HepG2 (cell line): ENCODE measurements around the gene YY2. TPM values are rescaled to one million over a fixed set of nuclear protein-coding genes. Genes with fewer than 3 reads are reported as not detected.

Source experiments
- CREM ChIP-seq, 2 experiments: sonication (generic) in 1 of 2; formaldehyde crosslinking in 1 of 2; IDR thresholded peaks; 2 replicates each; pipeline versions ENCODE4 v1.4.0 to v1.6.1; 2016 to 2020; ENCODE audit warnings: antibody characterized with exemption in 1 of 2, mild to moderate bottlenecking in 1 of 2, missing genetic modification reagents in 1 of 2
- EHMT2 ChIP-seq: fragments of 200-600 bp; sonication (generic); IDR thresholded peaks from 2 replicates; pipeline ENCODE4 v1.7.0; 2017; ENCODE audit warnings: antibody characterized with exemption, low read depth, low read length, borderline replicate concordance
- EP300 ChIP-seq, 3 experiments: sonication (generic) in 1 of 3; formaldehyde crosslinking in 1 of 3; IDR thresholded peaks; 2 replicates each; pipeline versions ENCODE4 v1.5.1 to v1.6.1; 2011 to 2020; ENCODE audit warnings: low read depth in 2 of 3, low read length in 2 of 3, borderline replicate concordance in 1 of 3, improper control_type of control experiment in 1 of 3, mild to moderate bottlenecking in 1 of 3, missing genetic modification reagents in 1 of 3, moderate library complexity in 1 of 3
- FOXA3 ChIP-seq: IDR thresholded peaks from 2 replicates; pipeline ENCODE4 v1.6.1; 2016; ENCODE audit warnings: missing genetic modification reagents, missing compliant biosample characterization
- FOXP1 ChIP-seq, 2 experiments: fragments of 450-650 bp in 1 of 2; IDR thresholded peaks; 2 replicates each; pipeline ENCODE4 v1.6.1; 2017 to 2018; ENCODE audit warnings: antibody characterized with exemption in 1 of 2
- GFI1 ChIP-seq: sonication (generic); formaldehyde crosslinking; IDR thresholded peaks from 2 replicates; pipeline ENCODE4 v1.5.0; 2020; ENCODE audit warnings: missing genetic modification reagents, mild to moderate bottlenecking, borderline replicate concordance
- HDAC2 ChIP-seq: sonication (generic); formaldehyde crosslinking; IDR thresholded peaks from 2 replicates; pipeline ENCODE4 v1.4.0; 2020; ENCODE audit warnings: missing genetic modification reagents
- ISL2 ChIP-seq: sonication (generic); formaldehyde crosslinking; IDR thresholded peaks from 2 replicates; pipeline ENCODE4 v1.5.0; 2020; ENCODE audit warnings: missing genetic modification reagents
- NFATC3 ChIP-seq: sonication (generic); formaldehyde crosslinking; IDR thresholded peaks from 2 replicates; pipeline ENCODE4 v1.5.1; 2020; ENCODE audit warnings: mild to moderate bottlenecking, missing genetic modification reagents
- NR2F1 ChIP-seq, 2 experiments: fragments of 450-650 bp in 1 of 2; formaldehyde crosslinking in 1 of 2; IDR thresholded peaks; 2 replicates each; pipeline versions ENCODE4 v1.5.0 to v1.6.1; 2016 to 2020; ENCODE audit warnings: mild to moderate bottlenecking in 1 of 2, missing compliant biosample characterization in 1 of 2, missing genetic modification reagents in 1 of 2, moderate library complexity in 1 of 2
- NR2F6 ChIP-seq, 2 experiments: IDR thresholded peaks; 2 replicates each; pipeline ENCODE4 v1.6.1; 2016; ENCODE audit warnings: antibody characterized with exemption in 1 of 2, mild to moderate bottlenecking in 1 of 2
- PHF21A ChIP-seq: sonication (generic); formaldehyde crosslinking; IDR thresholded peaks from 2 replicates; pipeline ENCODE4 v1.5.0; 2020; ENCODE audit warnings: mild to moderate bottlenecking, missing genetic modification reagents
- RARA ChIP-seq: IDR thresholded peaks from 2 replicates; pipeline ENCODE4 v1.6.1; 2016; ENCODE audit warnings: missing genetic modification reagents, missing compliant biosample characterization
- RARG ChIP-seq: sonication (generic); formaldehyde crosslinking; IDR thresholded peaks from 2 replicates; pipeline ENCODE4 v1.4.0; 2020; ENCODE audit warnings: low read depth, mild to moderate bottlenecking, missing genetic modification reagents
- SOX13 ChIP-seq, 3 experiments: fragments of 450-650 bp in 1 of 3; sonication (generic) in 1 of 3; formaldehyde crosslinking in 1 of 3; IDR thresholded peaks in 2 of 3; conservative IDR thresholded peaks in 1 of 3; 2 replicates each; pipeline versions ENCODE4 v1.5.0 to v1.6.1; 2016 to 2020; ENCODE audit warnings: antibody characterized with exemption in 1 of 3, mild to moderate bottlenecking in 1 of 3, missing compliant biosample characterization in 1 of 3, missing genetic modification reagents in 1 of 3, moderate library complexity in 1 of 3
- YEATS4 ChIP-seq: sonication (generic); formaldehyde crosslinking; IDR thresholded peaks from 2 replicates; pipeline ENCODE4 v1.4.0; 2020; ENCODE audit warnings: missing genetic modification reagents, borderline replicate concordance
- ZNF7 ChIP-seq: IDR thresholded peaks from 2 replicates; pipeline ENCODE4 v1.6.1; 2016; ENCODE audit warnings: missing biosample characterization, missing genetic modification reagents
- polyA plus RNA-seq, 8 experiments: library from polyadenylated mRNA; depleted of rRNA in 3 of 8; stranded (reverse) in 7 of 8; unstranded in 1 of 8; fragments of >200 nt; fragmentation: Illumina TruSeq in 4 of 8; extraction: Trizol in 4 of 8; gene quantifications; 2 replicates each; pipeline versions ENCODE4 v1.2.1 to v1.2.3, GENCODE V29; 2011 to 2016; ENCODE audit warnings: low read depth in 4 of 8, missing spikeins in 1 of 8, mixed read lengths in 1 of 8; ENCODE audit not compliant: insufficient read depth in 1 of 8
- total RNA-seq, 5 experiments: library from RNA; depleted of rRNA; stranded (reverse); fragments of >200 nt; fragmentation: Illumina TruSeq; extraction: Trizol; gene quantifications; 2 replicates each; pipeline ENCODE4 v1.2.3, GENCODE V29; 2016; ENCODE audit warnings: low read depth in 1 of 5
- TF ChIP-seq, protein P1 (sequence below): IDR thresholded peaks from 2 replicates; pipeline ENCODE4 v1.6.1; 2016; ENCODE audit warnings: low read depth, missing genetic modification reagents, missing compliant biosample characterization
- TF ChIP-seq, protein P2 (sequence below): IDR thresholded peaks from 2 replicates; pipeline ENCODE4 v1.6.1; 2016; ENCODE audit warnings: low read depth
- TF ChIP-seq, protein P3 (sequence below): sonication (generic); formaldehyde crosslinking; IDR thresholded peaks from 2 replicates; pipeline ENCODE4 v1.4.0; 2020; ENCODE audit warnings: missing genetic modification reagents

Gene YY2
- total and polyA plus RNA-seq, 2 of the 13 experiments (the other 11 are each of a cell fraction or from before 2014, with no cell fraction given) = 0.34 to 0.44 TPM

DNA sequence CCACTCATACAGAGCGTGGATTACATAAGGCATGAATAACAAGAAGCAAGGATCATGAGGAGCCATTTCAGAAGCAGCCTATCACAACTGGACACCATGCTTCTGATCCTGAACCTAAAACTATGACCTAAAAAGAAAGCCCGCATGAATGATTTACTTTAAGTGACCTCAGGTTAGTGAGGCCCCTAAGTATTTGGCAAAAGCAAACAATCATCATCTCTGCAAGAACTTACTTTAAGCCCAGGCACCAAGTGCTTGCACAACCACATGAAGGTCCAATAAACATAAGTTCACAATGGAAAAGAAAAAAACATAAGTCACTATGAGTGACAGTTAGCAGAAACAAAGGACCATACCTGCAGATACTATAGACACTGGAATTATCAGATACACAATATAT lies 24.3 kb upstream of the YY2 start (continued):
- TF ChIP-seq NFATC3 (CRISPR knock-in tag) (no peak), YEATS4 (CRISPR knock-in tag) (no peak), ZNF7 (CRISPR knock-in tag) (no peak), FOXA3 (CRISPR knock-in tag) (peak; percentile 86), ISL2 (peak; percentile 76), GFI1 (CRISPR knock-in tag) (peak; percentile 51; the same call in 1 of the 2 replicates), SOX13 (IDR thresholded peaks at IDR 0.05) (peak; percentile 79), SOX13 (CRISPR knock-in tag; conservative IDR thresholded peaks at IDR 0.05 in 1 of 2, IDR thresholded peaks at IDR 0.05 in 1 of 2) (peak in 1 of 2 experiments; percentile 96; a peak in 2 of 4 replicates), CREM (IDR thresholded peaks at IDR 0.05) (peak; percentile 42; the same call in 1 of the 2 replicates), CREM (CRISPR knock-in tag; IDR thresholded peaks at IDR 0.05) (no peak), NR2F6 (IDR thresholded peaks at IDR 0.05) (peak; percentile 89), NR2F6 (CRISPR knock-in tag; IDR thresholded peaks at IDR 0.05) (peak; percentile 81; the same call in 1 of the 2 replicates), RARG (CRISPR knock-in tag) (no peak), FOXP1 (IDR thresholded peaks at IDR 0.05) (no peak), FOXP1 (CRISPR knock-in tag; IDR thresholded peaks at IDR 0.05) (peak; percentile 79), RARA (CRISPR knock-in tag) (peak; percentile 80), HDAC2 (CRISPR knock-in tag) (peak; percentile 61; the same call in 1 of the 2 replicates), EP300 (IDR thresholded peaks at IDR 0.05; ENCODE audit: low read depth in 2 of 2, low read length in 2 of 2) (peak in 1 of 2 experiments; percentile 88; a peak in 2 of 4 replicates), EP300 (CRISPR knock-in tag; IDR thresholded peaks at IDR 0.05; ENCODE audit: borderline replicate concordance) (no peak), PHF21A (peak; percentile 45; the same call in 1 of the 2 replicates), NR2F1 (CRISPR knock-in tag; IDR thresholded peaks at IDR 0.05) (peak; percentile 55 to 60; a peak in 2 of 4 replicates), EHMT2 (peak; percentile 31; the same call in 1 of the 2 replicates)
- TF ChIP-seq, protein P1, sequence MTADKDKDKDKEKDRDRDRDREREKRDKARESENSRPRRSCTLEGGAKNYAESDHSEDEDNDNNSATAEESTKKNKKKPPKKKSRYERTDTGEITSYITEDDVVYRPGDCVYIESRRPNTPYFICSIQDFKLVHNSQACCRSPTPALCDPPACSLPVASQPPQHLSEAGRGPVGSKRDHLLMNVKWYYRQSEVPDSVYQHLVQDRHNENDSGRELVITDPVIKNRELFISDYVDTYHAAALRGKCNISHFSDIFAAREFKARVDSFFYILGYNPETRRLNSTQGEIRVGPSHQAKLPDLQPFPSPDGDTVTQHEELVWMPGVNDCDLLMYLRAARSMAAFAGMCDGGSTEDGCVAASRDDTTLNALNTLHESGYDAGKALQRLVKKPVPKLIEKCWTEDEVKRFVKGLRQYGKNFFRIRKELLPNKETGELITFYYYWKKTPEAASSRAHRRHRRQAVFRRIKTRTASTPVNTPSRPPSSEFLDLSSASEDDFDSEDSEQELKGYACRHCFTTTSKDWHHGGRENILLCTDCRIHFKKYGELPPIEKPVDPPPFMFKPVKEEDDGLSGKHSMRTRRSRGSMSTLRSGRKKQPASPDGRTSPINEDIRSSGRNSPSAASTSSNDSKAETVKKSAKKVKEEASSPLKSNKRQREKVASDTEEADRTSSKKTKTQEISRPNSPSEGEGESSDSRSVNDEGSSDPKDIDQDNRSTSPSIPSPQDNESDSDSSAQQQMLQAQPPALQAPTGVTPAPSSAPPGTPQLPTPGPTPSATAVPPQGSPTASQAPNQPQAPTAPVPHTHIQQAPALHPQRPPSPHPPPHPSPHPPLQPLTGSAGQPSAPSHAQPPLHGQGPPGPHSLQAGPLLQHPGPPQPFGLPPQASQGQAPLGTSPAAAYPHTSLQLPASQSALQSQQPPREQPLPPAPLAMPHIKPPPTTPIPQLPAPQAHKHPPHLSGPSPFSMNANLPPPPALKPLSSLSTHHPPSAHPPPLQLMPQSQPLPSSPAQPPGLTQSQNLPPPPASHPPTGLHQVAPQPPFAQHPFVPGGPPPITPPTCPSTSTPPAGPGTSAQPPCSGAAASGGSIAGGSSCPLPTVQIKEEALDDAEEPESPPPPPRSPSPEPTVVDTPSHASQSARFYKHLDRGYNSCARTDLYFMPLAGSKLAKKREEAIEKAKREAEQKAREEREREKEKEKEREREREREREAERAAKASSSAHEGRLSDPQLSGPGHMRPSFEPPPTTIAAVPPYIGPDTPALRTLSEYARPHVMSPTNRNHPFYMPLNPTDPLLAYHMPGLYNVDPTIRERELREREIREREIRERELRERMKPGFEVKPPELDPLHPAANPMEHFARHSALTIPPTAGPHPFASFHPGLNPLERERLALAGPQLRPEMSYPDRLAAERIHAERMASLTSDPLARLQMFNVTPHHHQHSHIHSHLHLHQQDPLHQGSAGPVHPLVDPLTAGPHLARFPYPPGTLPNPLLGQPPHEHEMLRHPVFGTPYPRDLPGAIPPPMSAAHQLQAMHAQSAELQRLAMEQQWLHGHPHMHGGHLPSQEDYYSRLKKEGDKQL (CRISPR knock-in tag) = peak; percentile 59; the same call in 1 of the 2 replicates
- TF ChIP-seq, protein P2, sequence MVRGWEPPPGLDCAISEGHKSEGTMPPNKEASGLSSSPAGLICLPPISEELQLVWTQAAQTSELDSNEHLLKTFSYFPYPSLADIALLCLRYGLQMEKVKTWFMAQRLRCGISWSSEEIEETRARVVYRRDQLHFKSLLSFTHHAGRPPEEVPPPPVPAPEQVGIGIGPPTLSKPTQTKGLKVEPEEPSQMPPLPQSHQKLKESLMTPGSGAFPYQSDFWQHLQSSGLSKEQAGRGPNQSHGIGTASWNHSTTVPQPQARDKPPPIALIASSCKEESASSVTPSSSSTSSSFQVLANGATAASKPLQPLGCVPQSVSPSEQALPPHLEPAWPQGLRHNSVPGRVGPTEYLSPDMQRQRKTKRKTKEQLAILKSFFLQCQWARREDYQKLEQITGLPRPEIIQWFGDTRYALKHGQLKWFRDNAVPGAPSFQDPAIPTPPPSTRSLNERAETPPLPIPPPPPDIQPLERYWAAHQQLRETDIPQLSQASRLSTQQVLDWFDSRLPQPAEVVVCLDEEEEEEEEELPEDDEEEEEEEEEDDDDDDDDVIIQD (CRISPR knock-in tag) = 0 out of 2 replicates have a peak, but pooled peaks have one; percentile 23
- TF ChIP-seq, protein P3, sequence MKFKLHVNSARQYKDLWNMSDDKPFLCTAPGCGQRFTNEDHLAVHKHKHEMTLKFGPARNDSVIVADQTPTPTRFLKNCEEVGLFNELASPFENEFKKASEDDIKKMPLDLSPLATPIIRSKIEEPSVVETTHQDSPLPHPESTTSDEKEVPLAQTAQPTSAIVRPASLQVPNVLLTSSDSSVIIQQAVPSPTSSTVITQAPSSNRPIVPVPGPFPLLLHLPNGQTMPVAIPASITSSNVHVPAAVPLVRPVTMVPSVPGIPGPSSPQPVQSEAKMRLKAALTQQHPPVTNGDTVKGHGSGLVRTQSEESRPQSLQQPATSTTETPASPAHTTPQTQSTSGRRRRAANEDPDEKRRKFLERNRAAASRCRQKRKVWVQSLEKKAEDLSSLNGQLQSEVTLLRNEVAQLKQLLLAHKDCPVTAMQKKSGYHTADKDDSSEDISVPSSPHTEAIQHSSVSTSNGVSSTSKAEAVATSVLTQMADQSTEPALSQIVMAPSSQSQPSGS (CRISPR knock-in tag) = peak; percentile 63; the same call in 1 of the 2 replicates
